ENCODE data around the gene BPNT1. TPM values are rescaled to one million over a fixed set of nuclear protein-coding genes. Genes with fewer than 3 reads are reported as not detected.

BPNT1 gene
- total RNA-seq, 1 experiment from 2014 or later, result 49.7 TPM

GRCh38 chr1:220045356-220046051 is 44.1 kb downstream of the BPNT1 start:
- ATAC-seq (peak; percentile 52), DNase-seq (peak; percentile 54)
- Histone ChIP-seq H3F3A (ENCODE audit: low read length, unreplicated experiment) (no peaks in the 10 kb centered on the region), H4K20me1 (ENCODE audit: low read length) (peaks cover 13% of the 10 kb centered on the region; the same call in 1 of the 2 replicates), H3K4me2 (ENCODE audit: low read length) (peak overlapping the region; percentile 79), H3K4me3 (ENCODE audit: low read length) (peak overlapping the region; percentile 81), H3K9me2 (replicated peaks; ENCODE audit: low read length) (no peaks in the 10 kb centered on the region), H3K4me1 (ENCODE audit: insufficient read depth, low read length) (peaks cover 20% of the 10 kb centered on the region), H3K9ac (ENCODE audit: low read length) (peak overlapping the region; percentile 76), H3K27ac (ENCODE audit: low read length) (peak overlapping the region; percentile 36), H2AFZ (ENCODE audit: low read length) (peak overlapping the region; percentile 89), H3K36me3 (ENCODE audit: low read depth, low read length) (peaks cover 3% of the 10 kb centered on the region; the same call in 1 of the 2 replicates), H3K79me2 (ENCODE audit: low read length) (peaks cover 55% of the 10 kb centered on the region), H3K9me3 (ENCODE audit: low read length) (no peaks in the 10 kb centered on the region), H3K27me3 (ENCODE audit: low read length) (no peaks in the 10 kb centered on the region)
- TF ChIP-seq EZH2phosphoT487 (IDR thresholded peaks at IDR 0.05; ENCODE audit: borderline replicate concordance, low read length) (no peak), CTCF (conservative IDR thresholded peaks at IDR 0.05; ENCODE audit: low read depth, low read length) (no peak), EZH2 (IDR thresholded peaks at IDR 0.05; ENCODE audit: low read length, unreplicated experiment) (no peak)
- no TSS peak for BruUV-seq (replicated peaks)
- POLR2A ChIA-PET (ENCODE audit: unreplicated experiment), result interaction anchor here (0.6 kb wide), 1 partner anchor 171 kb away, joined by 3 read pairs; no protein-coding TSS in a partner anchor
- CTCF ChIA-PET, result no interaction called here
- intact Hi-C loops (cut with micrococcal nuclease), result loop anchor here (1.0 kb wide), 2 partner anchors 44 to 49 kb away; partner anchors contain the start of genes BPNT1 and IARS2

- no peaks in the 10 kb centered on the region for H3K9me3 ChIP-seq (ENCODE audit: low read length)
- ChIA-PET CTCF (no interaction called here), POLR2A (ENCODE audit: unreplicated experiment) (no interaction called here)
- peaks cover 4% of the 10 kb centered on the region; the same call in 1 of the 2 replicates for H3K36me3 ChIP-seq (ENCODE audit: low read depth, low read length)
- no peak for TF ChIP-seq CTCF (conservative IDR thresholded peaks at IDR 0.05; ENCODE audit: low read depth, low read length)
- TF ChIP-seq EZH2 (IDR thresholded peaks at IDR 0.05; ENCODE audit: low read length, unreplicated experiment), result no peak
- no peak for TF ChIP-seq EZH2phosphoT487 (IDR thresholded peaks at IDR 0.05; ENCODE audit: borderline replicate concordance, low read length)
- peaks cover 20% of the 10 kb centered on the region for H3K4me1 ChIP-seq (ENCODE audit: insufficient read depth, low read length)
- H3K9me2 ChIP-seq (replicated peaks; ENCODE audit: low read length), result no peaks in the 10 kb centered on the region
- DNase-seq (no peak), ATAC-seq (no peak)
- peaks cover 13% of the 10 kb centered on the region; the same call in 1 of the 2 replicates for H4K20me1 ChIP-seq (ENCODE audit: low read length)
- peak overlapping the region; percentile 79 for H3K4me2 ChIP-seq (ENCODE audit: low read length)
- peak overlapping the region; percentile 81 for H3K4me3 ChIP-seq (ENCODE audit: low read length)
- BruUV-seq (replicated peaks), result no TSS peak
- H2AFZ ChIP-seq (ENCODE audit: low read length), result 0 out of 2 replicates have a peak overlapping the region, but pooled peaks have one; percentile 89
- H3K27me3 ChIP-seq (ENCODE audit: low read length), result no peaks in the 10 kb centered on the region
- peaks cover 58% of the 10 kb centered on the region for H3K79me2 ChIP-seq (ENCODE audit: low read length)
- no peaks in the 10 kb centered on the region for H3F3A ChIP-seq (ENCODE audit: low read length, unreplicated experiment)
- intact Hi-C loops (cut with micrococcal nuclease), result loop anchor here (5.0 kb wide), 1 partner anchor 62 kb away; no protein-coding TSS in a partner anchor
- H3K9ac ChIP-seq (ENCODE audit: low read length), result peak overlapping the region; percentile 76; the same call in 1 of the 2 replicates
- H3K27ac ChIP-seq (ENCODE audit: low read length), result no peak overlapping the region
Observed at GRCh38 chr1:220044678-220045355, 44.8 kb downstream of the BPNT1 start.
